ENCODE results near the gene FGR. TPM values are rescaled to one million over a fixed set of nuclear protein-coding genes. Genes with fewer than 3 reads are reported as not detected.

FGR gene
- total RNA-seq, 1 experiment from 2014 or later = not detected

- ATAC-seq (peak; percentile 42), DNase-seq (ENCODE audit: low read depth, low spot score) (peak; percentile 51)
- Histone ChIP-seq H3K9ac (ENCODE audit: low read length) (no peak overlapping the region), H3K4me3 (replicated peaks in 1 of 2; ENCODE audit: low read depth in 1 of 2, low read length in 2 of 2) (no peak overlapping the region), H4K20me1 (ENCODE audit: insufficient read depth) (peaks cover 4% of the 10 kb centered on the region; the same call in 1 of the 2 replicates), H3K4me2 (ENCODE audit: low read length) (peak overlapping the region; percentile 41), H3K27me3 (ENCODE audit: insufficient read depth, low read length) (no peaks in the 10 kb centered on the region), H3K27ac (ENCODE audit: low read depth, low read length) (no peak overlapping the region), H3K36me3 (ENCODE audit: control insufficient read depth in 1 of 2, insufficient read depth in 2 of 2, low read length in 2 of 2) (no peaks in the 10 kb centered on the region), H3K4me1 (ENCODE audit: control insufficient read depth in 1 of 2, insufficient read depth in 2 of 2, low read length in 2 of 2) (peaks cover 19 to 51% of the 10 kb centered on the region in 2 experiments), H3K9me2 (ENCODE audit: insufficient read depth) (no peaks in the 10 kb centered on the region), H3K79me2 (ENCODE audit: insufficient read depth, low read length) (peaks cover 22% of the 10 kb centered on the region), H3K9me3 (ENCODE audit: control insufficient read depth in 1 of 2, insufficient read depth in 1 of 2, low read depth in 1 of 2, low read length in 2 of 2) (no peaks in the 10 kb centered on the region), H2AFZ (ENCODE audit: low read depth, low read length, poor library complexity, severe bottlenecking) (no peak overlapping the region)
- ChIA-PET RAD21 (ENCODE audit: low non-redundant PET in 1 of 2, low total read pairs in 2 of 2, uncharacterized antibody in 2 of 2, unreplicated experiment in 2 of 2) (interaction anchor here (0.7 to 3.8 kb wide), 11 partner anchors 25 to 305 kb away, joined by 3 to 25 read pairs (median 5); partner anchors contain the start of gene IFI6 (in 1 of the 2)), POLR2A (interaction anchor here (1.2 kb wide), 1 partner anchor 48 kb away, joined by 3 read pairs; no protein-coding TSS in a partner anchor), CTCF (interaction anchor here (0.8 to 7.2 kb wide), 17 partner anchors 38 to 1271 kb away, joined by 3 to 74 read pairs (median 5); partner anchors contain the start of genes FAM76A and MAP3K6)
- TF ChIP-seq MAX (IDR thresholded peaks at IDR 0.05) (no peak), CTCF (IDR thresholded peaks at IDR 0.05 in 2 of 3, conservative IDR thresholded peaks at IDR 0.05 in 1 of 3; ENCODE audit: borderline replicate concordance in 1 of 3, insufficient read depth in 1 of 3, low read depth in 2 of 3, low read length in 2 of 3) (peak in 2 of 3 experiments; percentile 84 to 94; a peak in 4 of 6 replicates), REST (IDR thresholded peaks at IDR 0.05; ENCODE audit: low read depth) (no peak)
- intact Hi-C loops (cut with micrococcal nuclease) = loop anchor here (1.0 to 10.0 kb wide), 4 partner anchors 190 to 561 kb away; no protein-coding TSS in a partner anchor
- no TSS peak for BruUV-seq (replicated peaks)
These were observed 28.9 kb downstream of the FGR start for GRCh38 chr1:27605796-27606707.
